GM13976 (cell line): ENCODE data around the gene INHBE.

Experiments used
- DNase-seq: peaks from one replicate; pipeline ENCODE4 v3.0.0; 2012; ENCODE audit warnings: low spot score
- in situ Hi-C: fragments of 300-500 bp; cut with MboI; formaldehyde crosslinking; loops from one replicate; pipeline ENCODE4 v1.12.0; 2022; ENCODE audit warnings: low sequenced_read_pairs, mixed read lengths, inconsistent platforms; ENCODE audit not compliant: unreplicated experiment
- TF ChIP-seq, protein P1 (sequence below): IDR thresholded peaks from 2 replicates; pipeline ENCODE4 v1.5.1; 2012; ENCODE audit warnings: borderline replicate concordance, mild to moderate bottlenecking; ENCODE audit not compliant: insufficient read depth; ENCODE audit errors: extremely low read depth, missing control alignments, control extremely low read depth

The INHBE gene

DNA sequence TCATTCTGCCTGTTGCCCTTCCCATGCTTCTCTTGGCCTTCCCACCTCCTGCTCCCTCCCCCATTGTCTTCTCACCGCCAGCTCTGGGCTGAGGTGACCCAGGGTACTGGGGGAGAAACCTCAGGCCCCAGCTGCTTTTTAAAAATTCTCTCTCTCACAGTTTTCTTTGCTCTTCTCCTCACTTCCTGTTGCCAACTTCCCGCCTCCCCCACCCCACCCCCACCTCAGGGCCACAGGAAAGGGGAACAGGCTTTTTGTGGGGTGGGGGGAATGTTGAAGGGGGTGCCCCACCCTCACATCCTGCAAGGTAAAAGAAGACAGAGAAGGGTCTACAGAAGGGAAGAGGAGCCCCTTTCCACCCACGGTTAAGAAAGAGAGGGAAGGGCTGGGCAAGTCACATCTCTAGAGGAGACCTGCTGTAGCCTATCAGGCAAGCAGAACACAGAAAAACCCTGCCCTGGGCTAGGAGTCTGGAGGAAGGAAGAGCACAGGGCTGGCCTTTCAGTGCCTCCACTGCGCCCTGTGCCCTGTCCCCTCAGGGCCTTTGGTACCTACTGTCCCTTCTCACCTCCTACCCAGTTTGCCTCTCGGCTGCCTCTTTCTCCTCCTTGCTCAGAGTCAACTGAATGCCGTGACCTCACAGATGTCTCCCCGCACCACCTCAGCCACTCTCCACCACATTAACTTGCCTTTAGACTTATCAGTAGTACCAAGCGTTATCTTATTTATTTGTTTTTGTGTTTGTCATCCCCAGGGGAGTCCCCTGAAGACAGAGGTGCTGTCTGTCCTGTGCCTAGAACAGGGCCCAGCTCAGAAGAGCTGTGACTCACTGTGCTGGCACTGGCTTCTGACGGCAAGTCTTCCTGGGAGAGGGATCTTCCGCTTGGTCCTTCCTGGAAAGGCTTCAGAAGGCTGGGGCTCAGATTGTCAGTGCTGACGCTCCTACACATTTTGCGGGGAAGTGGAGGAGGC, 22.9 kb downstream of the INHBE start:
- in situ Hi-C loops = no loop called here
- TF ChIP-seq, protein P1, sequence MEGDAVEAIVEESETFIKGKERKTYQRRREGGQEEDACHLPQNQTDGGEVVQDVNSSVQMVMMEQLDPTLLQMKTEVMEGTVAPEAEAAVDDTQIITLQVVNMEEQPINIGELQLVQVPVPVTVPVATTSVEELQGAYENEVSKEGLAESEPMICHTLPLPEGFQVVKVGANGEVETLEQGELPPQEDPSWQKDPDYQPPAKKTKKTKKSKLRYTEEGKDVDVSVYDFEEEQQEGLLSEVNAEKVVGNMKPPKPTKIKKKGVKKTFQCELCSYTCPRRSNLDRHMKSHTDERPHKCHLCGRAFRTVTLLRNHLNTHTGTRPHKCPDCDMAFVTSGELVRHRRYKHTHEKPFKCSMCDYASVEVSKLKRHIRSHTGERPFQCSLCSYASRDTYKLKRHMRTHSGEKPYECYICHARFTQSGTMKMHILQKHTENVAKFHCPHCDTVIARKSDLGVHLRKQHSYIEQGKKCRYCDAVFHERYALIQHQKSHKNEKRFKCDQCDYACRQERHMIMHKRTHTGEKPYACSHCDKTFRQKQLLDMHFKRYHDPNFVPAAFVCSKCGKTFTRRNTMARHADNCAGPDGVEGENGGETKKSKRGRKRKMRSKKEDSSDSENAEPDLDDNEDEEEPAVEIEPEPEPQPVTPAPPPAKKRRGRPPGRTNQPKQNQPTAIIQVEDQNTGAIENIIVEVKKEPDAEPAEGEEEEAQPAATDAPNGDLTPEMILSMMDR = no peak
- peak; percentile 67 for DNase-seq

DNA sequence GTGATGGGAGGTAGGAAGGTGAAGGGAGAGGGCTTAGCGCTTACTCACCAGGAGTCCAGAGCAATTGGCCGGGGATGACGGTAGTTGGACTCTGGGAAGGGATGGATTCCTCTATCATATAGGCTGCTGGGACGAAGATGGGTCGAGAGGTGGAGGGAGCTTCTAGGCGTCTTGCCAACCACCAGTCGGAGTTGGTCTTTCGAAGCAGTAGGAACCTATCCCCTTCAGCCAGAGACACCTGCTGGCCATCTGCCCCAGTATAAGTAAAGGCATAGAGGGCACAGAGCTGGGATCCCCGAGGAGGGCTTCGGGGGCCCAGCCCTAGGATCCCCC, 23.9 kb downstream of the INHBE start:
- in situ Hi-C loops = no loop called here
- DNase-seq = no peak
- TF ChIP-seq, protein P1 = no peak

DNA sequence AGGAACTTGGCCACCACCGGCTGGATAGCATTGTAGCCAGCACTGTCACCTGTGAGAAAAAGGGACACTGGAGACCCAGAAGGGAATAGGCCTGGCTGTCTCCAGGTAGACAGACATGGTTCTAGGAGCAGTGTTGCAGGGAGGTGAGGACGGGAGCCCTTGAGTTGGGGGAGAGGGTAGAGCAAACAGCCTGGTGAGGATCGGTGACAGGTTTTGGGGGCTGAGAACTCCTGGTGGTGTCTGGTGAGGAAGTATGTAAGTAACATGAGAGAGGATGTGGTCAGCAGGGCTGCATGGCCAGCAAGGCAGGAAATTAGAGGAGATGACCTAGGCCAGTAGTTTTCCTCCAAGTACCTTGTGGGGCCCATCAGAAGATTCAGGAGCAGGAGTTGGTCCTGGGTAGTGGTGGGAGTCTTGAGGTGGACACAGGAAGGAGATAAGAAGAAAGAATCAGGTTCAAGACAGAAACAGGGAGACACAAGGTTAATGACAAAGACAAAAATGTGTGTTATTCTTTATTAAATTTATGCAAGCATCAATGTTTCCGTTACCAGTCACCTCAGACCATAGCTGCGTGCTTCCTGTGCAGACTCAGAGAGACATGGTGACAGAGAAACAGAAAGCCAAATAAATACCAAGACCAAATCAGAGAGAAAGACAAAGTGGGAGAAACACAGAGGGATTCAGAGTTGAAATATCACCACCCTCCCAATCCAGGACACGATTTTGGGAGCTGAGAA, 24.4 kb downstream of the INHBE start, which contains the start of gene ARHGAP9:
TSS of gene ARHGAP9 (minus strand) at position 491 of the 740 bp plus-strand sequence. CDS start at position 31, 460 bp downstream.
- peak; percentile 76 for DNase-seq
- in situ Hi-C loops = no loop called here
- TF ChIP-seq, protein P1 = no peak

DNA sequence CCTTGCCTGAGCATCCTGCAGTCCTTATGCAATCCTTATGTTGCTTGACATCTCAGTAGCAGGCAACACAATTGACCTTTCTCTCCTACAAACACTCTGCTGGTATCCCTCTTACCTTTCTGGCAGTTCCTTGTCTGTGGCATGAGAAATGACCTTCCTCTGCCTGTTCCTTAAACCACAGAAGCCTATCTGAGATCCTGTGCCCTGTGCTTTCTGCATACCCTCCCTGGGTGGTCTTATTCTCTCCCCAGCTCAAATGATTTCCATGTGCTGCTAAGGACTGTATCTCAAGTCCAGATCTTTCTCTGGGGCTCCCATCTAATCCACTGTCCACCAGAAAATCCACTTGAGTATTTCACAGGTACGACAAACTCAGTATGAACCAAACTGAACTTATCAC, 26.6 kb downstream of the INHBE start:
- no peak for DNase-seq
- TF ChIP-seq, protein P1 = no peak
- in situ Hi-C loops = no loop called here

DNA sequence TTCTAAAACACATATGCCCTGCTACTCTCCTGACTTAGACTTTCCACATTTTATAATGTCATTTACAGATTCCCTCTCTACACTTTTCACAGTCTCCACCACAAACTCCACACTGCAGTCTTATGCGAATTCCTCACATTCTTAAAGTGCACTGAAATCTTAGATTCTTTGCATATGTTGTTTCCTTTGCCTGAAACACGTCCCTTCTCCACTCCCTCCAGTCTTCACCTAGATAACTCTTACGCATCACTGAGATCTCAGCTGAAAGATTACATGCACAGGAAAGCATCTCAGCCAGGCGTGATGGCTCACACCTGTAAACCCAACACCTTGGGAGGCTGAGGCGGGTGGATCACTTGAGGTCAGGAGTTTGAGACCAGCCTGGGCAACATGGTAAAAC, 28.4 kb downstream of the INHBE start:
- in situ Hi-C loops = no loop called here
- DNase-seq = no peak
- TF ChIP-seq, protein P1 = no peak

DNA sequence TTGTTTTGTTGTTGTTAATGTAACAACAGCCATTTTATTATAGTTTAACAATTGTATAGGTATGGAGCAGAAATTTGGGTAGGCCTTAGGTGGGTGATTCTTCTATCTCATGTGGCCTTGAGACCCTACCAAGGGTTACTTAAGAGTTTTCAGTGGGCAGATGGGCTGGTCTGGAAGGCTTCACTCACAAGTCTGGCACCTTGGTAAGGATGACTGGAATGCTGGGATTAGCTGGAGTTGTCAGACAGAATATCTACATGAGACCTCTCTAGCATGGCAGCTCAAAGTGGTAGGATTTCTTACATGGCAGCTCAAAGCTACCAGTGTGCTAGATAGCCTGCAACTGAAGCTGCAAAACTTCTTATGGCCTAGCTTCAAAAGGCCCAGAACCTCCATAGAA, 30.6 kb downstream of the INHBE start:
- in situ Hi-C loops = no loop called here
- DNase-seq = no peak
- TF ChIP-seq, protein P1 = no peak
